Measurements from ENCODE around the gene ZNF746.

ZNF746 gene

GRCh38 chr7:149444287-149444686 is 53.3 kb downstream of the ZNF746 start:
- TF ChIP-seq REST (IDR thresholded peaks at IDR 0.05; ENCODE audit: low read depth) (no peak), USF1 (IDR thresholded peaks at IDR 0.05) (no peak), CREB1 (IDR thresholded peaks at IDR 0.05; ENCODE audit: low read depth) (no peak), MAX (IDR thresholded peaks at IDR 0.05) (no peak), EP300 (IDR thresholded peaks at IDR 0.05; ENCODE audit: borderline replicate concordance) (no peak), TAF1 (IDR thresholded peaks at IDR 0.05; ENCODE audit: low read depth) (no peak), TCF12 (IDR thresholded peaks at IDR 0.05; ENCODE audit: low read depth) (no peak), RAD21 (IDR thresholded peaks at IDR 0.05; ENCODE audit: low read depth) (no peak), NFIC (IDR thresholded peaks at IDR 0.05) (no peak), TEAD4 (IDR thresholded peaks at IDR 0.05) (no peak), ZBTB7A (IDR thresholded peaks at IDR 0.05; ENCODE audit: low read depth) (no peak), YY1 (IDR thresholded peaks at IDR 0.05; ENCODE audit: low read depth) (no peak)

DNA sequence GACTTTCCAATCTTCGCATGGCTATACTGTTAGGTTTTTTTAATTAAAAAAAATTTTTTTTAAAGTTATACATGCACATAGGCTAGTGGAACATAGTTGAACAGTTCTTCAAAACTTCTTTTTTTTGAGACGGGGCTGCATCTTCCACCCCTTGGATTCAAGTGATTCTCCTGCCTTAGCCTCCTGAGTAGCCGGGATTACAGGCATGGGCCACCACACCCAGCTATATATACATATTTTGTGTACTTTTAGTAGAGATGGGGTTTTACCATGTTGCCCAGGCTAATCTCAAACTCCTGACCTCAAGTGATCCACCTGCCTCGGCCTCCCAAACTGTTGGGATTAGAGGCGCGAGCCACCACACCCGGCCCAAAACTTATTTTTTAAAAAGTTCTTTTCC is 54.1 kb downstream of the ZNF746 start:
- TF ChIP-seq NFIC (IDR thresholded peaks at IDR 0.05) (no peak), MAX (IDR thresholded peaks at IDR 0.05) (no peak), REST (IDR thresholded peaks at IDR 0.05; ENCODE audit: low read depth) (no peak), ZBTB7A (IDR thresholded peaks at IDR 0.05; ENCODE audit: low read depth) (no peak), TEAD4 (IDR thresholded peaks at IDR 0.05) (no peak), EP300 (IDR thresholded peaks at IDR 0.05; ENCODE audit: borderline replicate concordance) (no peak), YY1 (IDR thresholded peaks at IDR 0.05; ENCODE audit: low read depth) (no peak), CEBPB (IDR thresholded peaks at IDR 0.05) (no peak), TCF12 (IDR thresholded peaks at IDR 0.05; ENCODE audit: low read depth) (no peak), FOXM1 (IDR thresholded peaks at IDR 0.05; ENCODE audit: borderline replicate concordance, low read depth) (no peak), EGR1 (IDR thresholded peaks at IDR 0.05) (no peak), TAF1 (IDR thresholded peaks at IDR 0.05; ENCODE audit: low read depth) (no peak), RAD21 (IDR thresholded peaks at IDR 0.05; ENCODE audit: low read depth) (no peak), CREB1 (IDR thresholded peaks at IDR 0.05; ENCODE audit: low read depth) (no peak), USF1 (IDR thresholded peaks at IDR 0.05) (no peak)

- TF ChIP-seq YY1 (IDR thresholded peaks at IDR 0.05; ENCODE audit: low read depth) (no peak), ZBTB7A (IDR thresholded peaks at IDR 0.05; ENCODE audit: low read depth) (no peak), FOXM1 (IDR thresholded peaks at IDR 0.05; ENCODE audit: borderline replicate concordance, low read depth) (no peak), CREB1 (IDR thresholded peaks at IDR 0.05; ENCODE audit: low read depth) (no peak), REST (IDR thresholded peaks at IDR 0.05; ENCODE audit: low read depth) (no peak), TAF1 (IDR thresholded peaks at IDR 0.05; ENCODE audit: low read depth) (no peak), EP300 (IDR thresholded peaks at IDR 0.05; ENCODE audit: borderline replicate concordance) (no peak), TEAD4 (IDR thresholded peaks at IDR 0.05) (no peak), USF1 (IDR thresholded peaks at IDR 0.05) (no peak), NFIC (IDR thresholded peaks at IDR 0.05) (no peak), MAX (IDR thresholded peaks at IDR 0.05) (no peak), TCF12 (IDR thresholded peaks at IDR 0.05; ENCODE audit: low read depth) (no peak), EGR1 (IDR thresholded peaks at IDR 0.05) (no peak), CEBPB (IDR thresholded peaks at IDR 0.05) (no peak), RAD21 (IDR thresholded peaks at IDR 0.05; ENCODE audit: low read depth) (no peak)
These were observed 54.7 kb downstream of the ZNF746 start for GRCh38 chr7:149442924-149443323.

DNA sequence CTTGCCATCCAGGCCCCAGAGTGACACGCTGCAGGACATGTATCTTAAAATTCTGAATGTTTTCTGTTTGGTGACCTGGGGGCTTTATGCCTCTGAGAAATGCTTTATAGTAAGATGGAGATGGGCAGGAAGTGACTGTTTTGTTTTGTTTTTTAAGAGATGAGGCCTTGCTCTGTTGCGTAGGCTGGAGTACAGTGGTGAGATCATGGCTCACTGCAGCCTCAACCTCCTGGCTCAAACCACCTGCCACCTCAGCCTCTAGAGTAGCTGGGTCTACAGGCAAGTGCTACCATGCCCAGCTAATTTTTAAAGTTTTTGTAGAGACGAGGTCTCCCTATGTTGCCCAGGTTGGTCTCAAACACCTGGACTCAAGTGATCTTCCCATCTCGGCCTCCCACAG is 57.4 kb downstream of the ZNF746 start:
- TF ChIP-seq MAX (IDR thresholded peaks at IDR 0.05), result no peak
- TF ChIP-seq TEAD4 (IDR thresholded peaks at IDR 0.05), result no peak
- TF ChIP-seq ZBTB7A (IDR thresholded peaks at IDR 0.05; ENCODE audit: low read depth), result no peak
- no peak for TF ChIP-seq USF1 (IDR thresholded peaks at IDR 0.05)
- no peak for TF ChIP-seq EGR1 (IDR thresholded peaks at IDR 0.05)
- no peak for TF ChIP-seq EP300 (IDR thresholded peaks at IDR 0.05; ENCODE audit: borderline replicate concordance)
- TF ChIP-seq CEBPB (IDR thresholded peaks at IDR 0.05), result no peak
- no peak for TF ChIP-seq TAF1 (IDR thresholded peaks at IDR 0.05; ENCODE audit: low read depth)
- TF ChIP-seq NFIC (IDR thresholded peaks at IDR 0.05), result no peak
- no peak for TF ChIP-seq RAD21 (IDR thresholded peaks at IDR 0.05; ENCODE audit: low read depth)
- TF ChIP-seq FOXM1 (IDR thresholded peaks at IDR 0.05; ENCODE audit: borderline replicate concordance, low read depth), result no peak
- no peak for TF ChIP-seq YY1 (IDR thresholded peaks at IDR 0.05; ENCODE audit: low read depth)
- TF ChIP-seq TCF12 (IDR thresholded peaks at IDR 0.05; ENCODE audit: low read depth), result no peak
- TF ChIP-seq CREB1 (IDR thresholded peaks at IDR 0.05; ENCODE audit: low read depth), result no peak
- no peak for TF ChIP-seq REST (IDR thresholded peaks at IDR 0.05; ENCODE audit: low read depth)
